Heart right ventricle (tissue), 16 donors: ENCODE measurements around the gene TMEM223. TPM values are rescaled to one million over a fixed set of nuclear protein-coding genes. Genes with fewer than 3 reads are reported as not detected.

ENCODE experiments used
- ATAC-seq, 8 donors: fragments of 200-7000 bp; cut with Tn5 transposase; one replicate each; pipeline ENCODE4 v1.9.1; 2020; ENCODE audit warnings: mild to moderate bottlenecking in 8 of 8, moderate library complexity in 8 of 8, moderate number of reproducible peaks in 1 of 8
- DNase-seq, 2 donors: peaks; one replicate each; pipeline ENCODE4 v3.0.0-alpha.2; 2020
- H3K27ac ChIP-seq, 10 donors: fragments of 200-600 bp; sonication (generic) in 2 of 10; one replicate each; pipeline versions ENCODE4 v1.5.0 to v1.8.0; 2020 to 2022; ENCODE audit warnings: mild to moderate bottlenecking in 3 of 10
- H3K27me3 ChIP-seq, 7 donors: fragments of 200-600 bp; one replicate each; pipeline ENCODE4 v1.8.0; 2021 to 2022; ENCODE audit warnings: mild to moderate bottlenecking in 2 of 7
- H3K36me3 ChIP-seq, 9 donors: fragments of 200-600 bp; sonication (generic) in 1 of 9; one replicate each; pipeline versions ENCODE4 v1.5.0 to v1.8.0; 2020 to 2022; ENCODE audit warnings: mild to moderate bottlenecking in 2 of 9
- H3K4me1 ChIP-seq, 9 donors: fragments of 200-600 bp; sonication (generic) in 1 of 9; one replicate each; pipeline versions ENCODE4 v1.5.0 to v1.8.0; 2020 to 2022; ENCODE audit warnings: mild to moderate bottlenecking in 4 of 9
- H3K4me3 ChIP-seq, 10 donors: fragments of 200-600 bp; sonication (generic) in 2 of 10; one replicate each; pipeline versions ENCODE4 v1.5.0 to v1.8.0; 2020 to 2022; ENCODE audit warnings: mild to moderate bottlenecking in 7 of 10, moderate library complexity in 2 of 10
- H3K9me3 ChIP-seq, 11 donors: fragments of 200-600 bp in 10 of 11; sonication (generic) in 2 of 11; one replicate each; pipeline versions ENCODE4 v1.5.0 to v1.8.0; 2013 to 2022; ENCODE audit warnings: mild to moderate bottlenecking in 2 of 11, control low read depth in 1 of 11, moderate library complexity in 1 of 11
- CTCF ChIP-seq, 9 donors: fragments of 200-600 bp; sonication (generic) in 2 of 9; IDR thresholded peaks; one replicate each; pipeline versions ENCODE4 v1.5.0 to v1.8.0; 2021 to 2022; ENCODE audit warnings: antibody characterized with exemption in 9 of 9, mild to moderate bottlenecking in 5 of 9, moderate library complexity in 1 of 9
- whole genome bisulfite sequencing, 2 donors: extraction: QIAGEN DNeasy Blood & Tissue Kit; methylation state at CpG; one replicate each; pipeline ENCODE4 v1.1.7; 2013; ENCODE audit warnings: inconsistent platforms in 1 of 2; 5-methylcytosine and 5-hydroxymethylcytosine counted together
- intact Hi-C, 10 donors: fragments of 100-400 bp; cut with DNase I; formaldehyde crosslinking; loops; one replicate each; pipeline versions ENCODE4 v1.11.1 to v1.14.2; 2022
- polyA plus RNA-seq, 2 donors: library from polyadenylated mRNA; stranded (reverse); fragments of 200-250 nt; gene quantifications; one replicate each; pipeline ENCODE4 v1.2.3, GENCODE V29; 2013
- total RNA-seq, 10 donors: library from RNA; stranded (reverse); fragmentation: NEBNext Ultra II Directional in 3 of 10; extraction: Animal tissue kit (Norgen Biotek cat#: 25700) in 3 of 10; gene quantifications; one replicate each; pipeline versions ENCODE4 v1.2.1 to v1.2.4, GENCODE V29; 2021 to 2023
- donor health status: Arrhythmogenic right ventricular cardiomyopathy.
- donor health status: ischemic (EF 13 %, LVEDD 7.1; RV severe dilation, severe dysfunction).
- donor health status: healthy with polysubstance abuse.
- donor health status: DM: no; HTN: yes; CAD: no.
- donor health status: DM: no; HTN: no; CAD: no.
- donor health status: ischemic (EF 25% LVEDD 6.9; RV normal size, moderate dysfunction).
- donor health status: ischemic (EF 25% LVEDD 5.7; RV mildly dilated, moderate dysfunction).
- donor health status: healthy.
- donor health status: DM: yes; HTN: yes; CAD: no.
- donor health status: Ischemic cardiomyopathy.
- donor health status: ischemic (EF 35%, LVEDD 5.7; RV mildly dilated, moderate dysfunction).
- donor health status: nonischemic (EF 11% LVEDD 7.7; RV severe dilation, severe dysfunction).
- donor health status: DM: yes; HTN: yes; CAD: no.
- donor health status: PGD.
- donor health status: ischemic (EF 29% LVEDD 5.4; RV normal size, mild dysfunction).
- donor health status: nonischemic (EF 23%, LVEDD 6.1; RV moderate dilation, normal function).

The TMEM223 gene
- total and polyA plus RNA-seq, 12 donors = 21.9 to 75.3 (median 24.5) TPM

- WGBS, 2 donors = 48 to 55% methylated on average over 9 of the region's 9 CpGs
- H3K4me3 ChIP-seq = no peak overlapping the region
- no peak for TF ChIP-seq CTCF (IDR thresholded peaks at IDR 0.05)
- no peak for ATAC-seq
- no peaks in the 10 kb centered on the region for H3K27me3 ChIP-seq
- H3K9me3 ChIP-seq = no peaks in the 10 kb centered on the region
- no peak overlapping the region for H3K27ac ChIP-seq
- H3K4me1 ChIP-seq = peaks cover 10 to 29% (median 24%) of the 10 kb centered on the region in 9 donors
- no peak for DNase-seq
- intact Hi-C loops = no loop called here
- peaks cover 0 to 7% (median 1%) of the 10 kb centered on the region in 9 donors for H3K36me3 ChIP-seq
Measured at GRCh38 chr11:62757846-62758788, 33.7 kb downstream of the TMEM223 start.

GRCh38 chr11:62755086-62755615, 36.7 kb downstream of the TMEM223 start:
- ATAC-seq = no peak
- H3K27ac ChIP-seq = no peak overlapping the region
- H3K4me1 ChIP-seq = peaks cover 7 to 37% (median 25%) of the 10 kb centered on the region in 9 donors
- intact Hi-C loops = no loop called here
- H3K36me3 ChIP-seq = peaks cover 0 to 20% (median 0%) of the 10 kb centered on the region in 9 donors
- H3K4me3 ChIP-seq = no peak overlapping the region
- no peak for TF ChIP-seq CTCF (IDR thresholded peaks at IDR 0.05)
- WGBS, 2 donors = 81 to 84% methylated on average over 10 of the region's 10 CpGs
- no peaks in the 10 kb centered on the region for H3K9me3 ChIP-seq
- no peak for DNase-seq
- H3K27me3 ChIP-seq = no peaks in the 10 kb centered on the region

- Histone ChIP-seq H3K27me3 (no peaks in the 10 kb centered on the region), H3K4me3 (peak within 1 kb of the TSS; percentile 36 to 72 (median 62)), H3K9me3 (no peaks in the 10 kb centered on the region), H3K36me3 (peaks cover 0 to 31% (median 0%) of the 10 kb centered on the region in 9 donors), H3K27ac (peak within 1 kb of the TSS; percentile 81 to 95 (median 91)), H3K4me1 (peaks cover 7 to 42% (median 25%) of the 10 kb centered on the region in 9 donors)
- DNase-seq = peak; percentile 95 to 99
- WGBS, 2 donors = 1% methylated on average over 47 of the region's 47 CpGs
- intact Hi-C loops = loop anchor here in 2 of 10 donors (2.0 kb wide), 1 partner anchor 25 kb away; the partner anchor contains the start of gene TTC9C (in 2 of the 2)
- peak; percentile 97 to 99 (median 98) for ATAC-seq
- TF ChIP-seq CTCF (IDR thresholded peaks at IDR 0.05) = no peak
Measured at GRCh38 chr11:62753736-62754603, 37.8 kb downstream of the TMEM223 start, which contains the start of gene ZBTB3. TSS of gene ZBTB3 (minus strand) at chr11:62754160. CDS start at chr11:62753664, 496 bp downstream.
